ENCODE data around the gene MIPEP. TPM values are rescaled to one million over a fixed set of nuclear protein-coding genes. Genes with fewer than 3 reads are reported as not detected.

Gene MIPEP
- total RNA-seq, 1 donor from 2014 or later = 14.0 TPM

GRCh38 chr13:23771552-23771951 lies 117.6 kb downstream of the MIPEP start:
- no peak for DNase-seq (ENCODE audit: extremely low spot score, unreplicated experiment)
- Mint-ChIP-seq H3K4me3 (ENCODE audit: unreplicated experiment) (no peak overlapping the region), H3K9me3 (ENCODE audit: unreplicated experiment) (no peaks in the 10 kb centered on the region), H3K27me3 (ENCODE audit: unreplicated experiment) (no peaks in the 10 kb centered on the region), H3K36me3 (ENCODE audit: unreplicated experiment) (no peaks in the 10 kb centered on the region), H3K4me1 (ENCODE audit: unreplicated experiment) (peaks cover 9% of the 10 kb centered on the region), H3K27ac (ENCODE audit: unreplicated experiment) (no peak overlapping the region)
- TF ChIP-seq, protein P1, sequence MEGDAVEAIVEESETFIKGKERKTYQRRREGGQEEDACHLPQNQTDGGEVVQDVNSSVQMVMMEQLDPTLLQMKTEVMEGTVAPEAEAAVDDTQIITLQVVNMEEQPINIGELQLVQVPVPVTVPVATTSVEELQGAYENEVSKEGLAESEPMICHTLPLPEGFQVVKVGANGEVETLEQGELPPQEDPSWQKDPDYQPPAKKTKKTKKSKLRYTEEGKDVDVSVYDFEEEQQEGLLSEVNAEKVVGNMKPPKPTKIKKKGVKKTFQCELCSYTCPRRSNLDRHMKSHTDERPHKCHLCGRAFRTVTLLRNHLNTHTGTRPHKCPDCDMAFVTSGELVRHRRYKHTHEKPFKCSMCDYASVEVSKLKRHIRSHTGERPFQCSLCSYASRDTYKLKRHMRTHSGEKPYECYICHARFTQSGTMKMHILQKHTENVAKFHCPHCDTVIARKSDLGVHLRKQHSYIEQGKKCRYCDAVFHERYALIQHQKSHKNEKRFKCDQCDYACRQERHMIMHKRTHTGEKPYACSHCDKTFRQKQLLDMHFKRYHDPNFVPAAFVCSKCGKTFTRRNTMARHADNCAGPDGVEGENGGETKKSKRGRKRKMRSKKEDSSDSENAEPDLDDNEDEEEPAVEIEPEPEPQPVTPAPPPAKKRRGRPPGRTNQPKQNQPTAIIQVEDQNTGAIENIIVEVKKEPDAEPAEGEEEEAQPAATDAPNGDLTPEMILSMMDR (IDR thresholded peaks at IDR 0.05) = no peak

GRCh38 chr13:23770973-23771372 lies 118.2 kb downstream of the MIPEP start:
- H3K27ac Mint-ChIP-seq (ENCODE audit: unreplicated experiment) = no peak overlapping the region
- H3K4me3 Mint-ChIP-seq (ENCODE audit: unreplicated experiment) = no peak overlapping the region
- no peaks in the 10 kb centered on the region for H3K27me3 Mint-ChIP-seq (ENCODE audit: unreplicated experiment)
- H3K36me3 Mint-ChIP-seq (ENCODE audit: unreplicated experiment) = no peaks in the 10 kb centered on the region
- peaks cover 9% of the 10 kb centered on the region for H3K4me1 Mint-ChIP-seq (ENCODE audit: unreplicated experiment)
- DNase-seq (ENCODE audit: extremely low spot score, unreplicated experiment) = no peak
- H3K9me3 Mint-ChIP-seq (ENCODE audit: unreplicated experiment) = no peaks in the 10 kb centered on the region
- TF ChIP-seq, protein P1 (IDR thresholded peaks at IDR 0.05) = no peak

DNA sequence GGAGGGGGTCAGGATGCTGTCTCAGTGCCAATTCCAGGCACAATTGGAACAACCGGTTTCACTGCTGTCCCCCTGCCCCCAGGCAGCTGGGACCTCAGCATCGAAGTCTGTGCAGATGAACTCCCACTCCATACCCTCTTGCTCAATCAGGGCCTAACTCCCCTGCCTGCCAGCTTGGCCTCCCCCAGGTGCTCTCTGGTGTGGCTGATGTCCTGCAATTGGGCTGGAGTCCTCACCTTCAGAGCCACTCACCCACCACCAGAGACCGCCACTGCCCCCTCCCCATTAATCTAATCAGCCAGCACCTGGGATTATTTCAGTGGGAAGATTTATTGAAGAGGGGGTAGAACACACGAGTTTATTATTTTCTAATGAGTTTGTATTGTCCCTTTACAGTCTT lies 118.8 kb downstream of the MIPEP start:
- Mint-ChIP-seq H3K36me3 (ENCODE audit: unreplicated experiment) (no peaks in the 10 kb centered on the region), H3K27me3 (ENCODE audit: unreplicated experiment) (no peaks in the 10 kb centered on the region), H3K4me1 (ENCODE audit: unreplicated experiment) (peaks cover 9% of the 10 kb centered on the region), H3K9me3 (ENCODE audit: unreplicated experiment) (no peaks in the 10 kb centered on the region), H3K4me3 (ENCODE audit: unreplicated experiment) (no peak overlapping the region), H3K27ac (ENCODE audit: unreplicated experiment) (no peak overlapping the region)
- no peak for DNase-seq (ENCODE audit: extremely low spot score, unreplicated experiment)
- TF ChIP-seq, protein P1 (IDR thresholded peaks at IDR 0.05) = no peak

DNA sequence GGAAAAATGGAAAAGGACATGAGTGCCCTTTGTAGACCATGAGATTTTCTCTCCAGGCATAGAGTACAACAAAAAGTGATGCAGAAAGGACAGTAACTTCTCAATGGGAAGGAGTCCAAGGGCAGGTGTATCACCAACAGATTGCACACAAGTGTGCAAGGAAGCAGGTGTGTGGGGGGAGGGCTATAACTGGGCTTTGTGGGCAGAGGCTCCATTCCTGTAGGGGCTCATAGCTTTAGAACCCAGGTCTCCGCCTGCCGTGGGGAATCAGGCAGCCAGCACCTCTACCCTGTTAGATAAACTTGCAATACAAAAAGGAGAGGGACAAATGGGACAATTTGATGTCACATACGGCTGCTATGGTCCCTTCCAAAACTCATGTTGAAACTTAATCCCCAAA lies 119.8 kb downstream of the MIPEP start:
- Mint-ChIP-seq H3K4me1 (ENCODE audit: unreplicated experiment) (peaks cover 9% of the 10 kb centered on the region), H3K27me3 (ENCODE audit: unreplicated experiment) (no peaks in the 10 kb centered on the region), H3K27ac (ENCODE audit: unreplicated experiment) (no peak overlapping the region), H3K36me3 (ENCODE audit: unreplicated experiment) (no peaks in the 10 kb centered on the region), H3K9me3 (ENCODE audit: unreplicated experiment) (no peaks in the 10 kb centered on the region), H3K4me3 (ENCODE audit: unreplicated experiment) (no peak overlapping the region)
- TF ChIP-seq, protein P1 (IDR thresholded peaks at IDR 0.05) = no peak
- DNase-seq (ENCODE audit: extremely low spot score, unreplicated experiment) = no peak

DNA sequence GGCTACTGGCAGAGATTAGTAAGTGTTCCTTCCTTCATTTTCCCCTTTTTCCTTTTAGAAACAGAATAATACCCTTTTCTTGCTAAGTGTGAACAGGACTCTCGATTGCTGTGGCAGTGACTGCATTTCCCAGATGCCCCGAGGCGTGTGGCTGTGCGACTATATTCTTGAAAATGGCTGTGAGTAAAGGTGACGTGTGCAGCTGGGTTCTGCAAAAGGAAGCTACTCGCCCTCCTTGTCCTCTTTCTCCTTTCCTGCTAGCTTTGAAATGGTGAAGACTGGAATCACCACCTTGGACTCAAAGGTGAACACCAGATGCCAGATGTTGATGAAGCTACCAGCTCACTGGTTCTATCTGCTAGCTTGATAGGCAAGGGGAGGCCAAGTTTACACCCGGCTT lies 121.4 kb downstream of the MIPEP start:
- H3K27ac Mint-ChIP-seq (ENCODE audit: unreplicated experiment) = no peak overlapping the region
- no peak overlapping the region for H3K4me3 Mint-ChIP-seq (ENCODE audit: unreplicated experiment)
- no peaks in the 10 kb centered on the region for H3K9me3 Mint-ChIP-seq (ENCODE audit: unreplicated experiment)

More for the DNA sequence above, 121.4 kb downstream of the MIPEP start:
- Mint-ChIP-seq H3K4me1 (ENCODE audit: unreplicated experiment) (peaks cover 9% of the 10 kb centered on the region), H3K27me3 (ENCODE audit: unreplicated experiment) (no peaks in the 10 kb centered on the region), H3K36me3 (ENCODE audit: unreplicated experiment) (no peaks in the 10 kb centered on the region)
- TF ChIP-seq, protein P1 (IDR thresholded peaks at IDR 0.05) = no peak
- DNase-seq (ENCODE audit: extremely low spot score, unreplicated experiment) = no peak
